Measurements from ENCODE around the gene MRPL54. TPM values are rescaled to one million over a fixed set of nuclear protein-coding genes. Genes with fewer than 3 reads are reported as not detected.

Gene MRPL54
- total RNA-seq, 1 donor from 2014 or later = 43.5 TPM

DNA sequence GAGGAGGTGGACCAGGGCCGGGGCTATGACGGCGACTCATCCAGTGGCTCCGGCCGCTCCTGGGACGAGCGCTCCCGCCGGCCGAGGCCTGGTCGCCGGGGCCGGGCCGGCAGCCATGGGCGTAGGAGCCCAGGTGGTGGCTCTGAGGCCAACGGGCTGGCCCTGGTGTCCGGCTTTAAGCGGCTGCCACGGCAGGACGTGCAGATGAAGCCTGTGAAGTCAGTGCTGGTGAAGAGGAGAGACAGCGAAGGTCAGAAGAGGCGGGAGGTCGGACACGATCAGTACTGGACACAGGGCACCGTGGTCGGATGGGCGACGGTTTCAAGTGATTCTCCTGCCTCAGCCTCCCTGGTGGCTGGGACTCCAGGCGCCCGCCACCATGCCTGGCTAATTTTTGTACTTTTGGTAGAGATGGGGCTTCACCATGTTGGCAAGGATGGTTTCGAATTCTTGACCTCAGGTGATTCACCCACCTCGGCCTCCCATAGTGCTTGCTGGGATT, 32.0 kb upstream of the MRPL54 start:
- Histone ChIP-seq H3K4me2 (ENCODE audit: low read length) (no peak overlapping the region), H3K4me3 (ENCODE audit: insufficient read depth, low read depth, low read length) (no peak overlapping the region), H3K79me2 (ENCODE audit: insufficient read depth, low read length) (no peaks in the 10 kb centered on the region), H4K20me1 (ENCODE audit: insufficient read depth, low read length) (no peaks in the 10 kb centered on the region), H2AFZ (ENCODE audit: low read depth, low read length) (no peak overlapping the region), H3K9me3 (ENCODE audit: insufficient read depth, low read depth, low read length) (no peaks in the 10 kb centered on the region), H3K9ac (ENCODE audit: low read length) (no peak overlapping the region), H3K4me1 (ENCODE audit: insufficient read depth, low read length) (no peaks in the 10 kb centered on the region), H3K27me3 (ENCODE audit: insufficient read depth, low read length) (no peaks in the 10 kb centered on the region), H3K27ac (ENCODE audit: low read depth, low read length) (no peak overlapping the region), H3K36me3 (ENCODE audit: insufficient read depth, low read length) (no peaks in the 10 kb centered on the region)
- H3K9me3 Mint-ChIP-seq (ENCODE audit: unreplicated experiment) = no peaks in the 10 kb centered on the region
- no peak overlapping the region for H3K4me3 Mint-ChIP-seq (ENCODE audit: unreplicated experiment)
- TF ChIP-seq, protein P1, sequence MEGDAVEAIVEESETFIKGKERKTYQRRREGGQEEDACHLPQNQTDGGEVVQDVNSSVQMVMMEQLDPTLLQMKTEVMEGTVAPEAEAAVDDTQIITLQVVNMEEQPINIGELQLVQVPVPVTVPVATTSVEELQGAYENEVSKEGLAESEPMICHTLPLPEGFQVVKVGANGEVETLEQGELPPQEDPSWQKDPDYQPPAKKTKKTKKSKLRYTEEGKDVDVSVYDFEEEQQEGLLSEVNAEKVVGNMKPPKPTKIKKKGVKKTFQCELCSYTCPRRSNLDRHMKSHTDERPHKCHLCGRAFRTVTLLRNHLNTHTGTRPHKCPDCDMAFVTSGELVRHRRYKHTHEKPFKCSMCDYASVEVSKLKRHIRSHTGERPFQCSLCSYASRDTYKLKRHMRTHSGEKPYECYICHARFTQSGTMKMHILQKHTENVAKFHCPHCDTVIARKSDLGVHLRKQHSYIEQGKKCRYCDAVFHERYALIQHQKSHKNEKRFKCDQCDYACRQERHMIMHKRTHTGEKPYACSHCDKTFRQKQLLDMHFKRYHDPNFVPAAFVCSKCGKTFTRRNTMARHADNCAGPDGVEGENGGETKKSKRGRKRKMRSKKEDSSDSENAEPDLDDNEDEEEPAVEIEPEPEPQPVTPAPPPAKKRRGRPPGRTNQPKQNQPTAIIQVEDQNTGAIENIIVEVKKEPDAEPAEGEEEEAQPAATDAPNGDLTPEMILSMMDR (IDR thresholded peaks at IDR 0.05; ENCODE audit: insufficient read depth, low read depth, low read length) = no peak
- no peak for TF ChIP-seq EZH2 (IDR thresholded peaks at IDR 0.05; ENCODE audit: insufficient read depth, low read length)
- FAIRE-seq = no peak
- DNase-seq (ENCODE audit: low read depth) = no peak
- H3K27ac Mint-ChIP-seq (ENCODE audit: unreplicated experiment) = no peak overlapping the region
- peaks cover 11% of the 10 kb centered on the region for H3K27me3 Mint-ChIP-seq (ENCODE audit: low read depth, unreplicated experiment)
- H3K4me1 Mint-ChIP-seq (ENCODE audit: low read depth, unreplicated experiment) = no peaks in the 10 kb centered on the region
- H3K36me3 Mint-ChIP-seq (ENCODE audit: low read depth, unreplicated experiment) = no peaks in the 10 kb centered on the region

DNA sequence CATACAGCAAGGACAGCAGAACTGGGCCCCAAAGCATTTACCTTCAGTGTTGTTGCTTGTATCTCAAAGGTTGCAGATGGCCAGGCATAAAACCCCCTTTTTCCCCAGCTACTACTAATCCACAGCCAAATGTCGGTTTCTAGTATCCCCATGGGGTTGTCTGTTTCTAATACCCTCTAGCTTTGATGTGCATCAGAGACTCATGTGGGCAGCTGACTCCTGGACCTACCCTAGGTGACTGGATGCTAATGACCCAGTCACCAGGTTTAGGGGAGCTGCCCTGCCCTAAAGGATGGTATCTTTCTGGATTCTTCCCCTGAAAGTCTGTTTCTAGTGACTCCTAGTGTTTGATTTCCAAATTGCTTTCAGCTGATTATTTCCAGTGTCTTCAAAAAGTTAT, 30.4 kb upstream of the MRPL54 start:
- no peaks in the 10 kb centered on the region for H3K27me3 ChIP-seq (ENCODE audit: insufficient read depth, low read length)
- no peak overlapping the region for H3K4me2 ChIP-seq (ENCODE audit: low read length)
- H4K20me1 ChIP-seq (ENCODE audit: insufficient read depth, low read length) = no peaks in the 10 kb centered on the region
- H3K9me3 ChIP-seq (ENCODE audit: insufficient read depth, low read depth, low read length) = no peaks in the 10 kb centered on the region
- no peak for TF ChIP-seq EZH2 (IDR thresholded peaks at IDR 0.05; ENCODE audit: insufficient read depth, low read length)
- TF ChIP-seq, protein P1 (IDR thresholded peaks at IDR 0.05; ENCODE audit: insufficient read depth, low read depth, low read length) = no peak
- DNase-seq (ENCODE audit: low read depth) = no peak
- no peaks in the 10 kb centered on the region for H3K79me2 ChIP-seq (ENCODE audit: insufficient read depth, low read length)
- no peaks in the 10 kb centered on the region for H3K9me3 Mint-ChIP-seq (ENCODE audit: unreplicated experiment)
- no peak overlapping the region for H3K27ac ChIP-seq (ENCODE audit: low read depth, low read length)
- no peaks in the 10 kb centered on the region for H3K4me1 Mint-ChIP-seq (ENCODE audit: low read depth, unreplicated experiment)
- H3K4me1 ChIP-seq (ENCODE audit: insufficient read depth, low read length) = no peaks in the 10 kb centered on the region
- H3K9ac ChIP-seq (ENCODE audit: low read length) = no peak overlapping the region
- no peak overlapping the region for H3K27ac Mint-ChIP-seq (ENCODE audit: unreplicated experiment)
- no peak for FAIRE-seq
- H3K4me3 ChIP-seq (ENCODE audit: insufficient read depth, low read depth, low read length) = no peak overlapping the region
- H2AFZ ChIP-seq (ENCODE audit: low read depth, low read length) = no peak overlapping the region
- H3K36me3 Mint-ChIP-seq (ENCODE audit: low read depth, unreplicated experiment) = no peaks in the 10 kb centered on the region
- no peak overlapping the region for H3K4me3 Mint-ChIP-seq (ENCODE audit: unreplicated experiment)
- peaks cover 13% of the 10 kb centered on the region for H3K27me3 Mint-ChIP-seq (ENCODE audit: low read depth, unreplicated experiment)
- no peaks in the 10 kb centered on the region for H3K36me3 ChIP-seq (ENCODE audit: insufficient read depth, low read length)

DNA sequence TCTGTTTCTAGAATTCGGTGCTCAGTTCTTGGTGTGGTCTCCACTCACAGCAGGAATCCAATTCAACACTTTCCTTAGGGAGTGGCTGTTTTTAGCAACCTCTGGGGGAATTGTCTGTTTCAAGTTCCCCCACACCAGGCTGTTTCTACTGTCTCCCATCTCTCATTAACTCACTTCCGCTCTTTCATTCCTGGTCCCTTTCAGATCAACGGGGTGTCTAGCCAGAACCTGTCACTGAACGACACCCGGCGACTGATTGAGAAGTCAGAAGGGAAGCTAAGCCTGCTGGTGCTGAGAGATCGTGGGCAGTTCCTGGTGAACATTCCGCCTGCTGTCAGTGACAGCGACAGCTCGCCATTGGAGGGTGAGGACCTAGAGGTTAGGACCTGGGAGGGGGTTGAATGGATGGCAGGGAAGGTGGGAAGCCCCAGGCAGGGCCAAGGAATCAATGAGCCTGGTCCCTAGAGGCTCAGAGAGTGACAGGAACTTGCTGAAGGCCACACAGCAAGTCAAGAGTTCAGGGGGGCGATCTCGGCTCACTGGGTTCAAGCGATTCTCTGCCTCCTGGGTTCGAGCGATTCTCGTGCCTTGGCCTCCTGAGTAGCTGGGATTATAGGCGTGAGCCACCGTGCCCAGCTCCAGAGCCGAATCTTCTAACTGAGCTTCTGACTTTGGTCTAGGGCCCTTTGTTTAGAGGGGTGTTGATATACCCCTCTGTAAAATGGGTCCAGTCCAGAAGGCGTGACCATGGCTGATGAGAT, 28.8 kb upstream of the MRPL54 start:
- DNase-seq (ENCODE audit: low read depth) (no peak), FAIRE-seq (no peak)
- no peaks in the 10 kb centered on the region for H3K36me3 Mint-ChIP-seq (ENCODE audit: low read depth, unreplicated experiment)
- Histone ChIP-seq H3K27me3 (ENCODE audit: insufficient read depth, low read length) (no peaks in the 10 kb centered on the region), H3K4me3 (ENCODE audit: insufficient read depth, low read depth, low read length) (no peak overlapping the region), H3K27ac (ENCODE audit: low read depth, low read length) (no peak overlapping the region), H3K9me3 (ENCODE audit: insufficient read depth, low read depth, low read length) (no peaks in the 10 kb centered on the region), H3K4me2 (ENCODE audit: low read length) (no peak overlapping the region), H3K9ac (ENCODE audit: low read length) (no peak overlapping the region), H3K36me3 (ENCODE audit: insufficient read depth, low read length) (no peaks in the 10 kb centered on the region), H3K79me2 (ENCODE audit: insufficient read depth, low read length) (no peaks in the 10 kb centered on the region), H4K20me1 (ENCODE audit: insufficient read depth, low read length) (no peaks in the 10 kb centered on the region), H2AFZ (ENCODE audit: low read depth, low read length) (no peak overlapping the region), H3K4me1 (ENCODE audit: insufficient read depth, low read length) (no peaks in the 10 kb centered on the region)
- no peaks in the 10 kb centered on the region for H3K4me1 Mint-ChIP-seq (ENCODE audit: low read depth, unreplicated experiment)
- TF ChIP-seq, protein P1 (IDR thresholded peaks at IDR 0.05; ENCODE audit: insufficient read depth, low read depth, low read length) = no peak
- no peak for TF ChIP-seq EZH2 (IDR thresholded peaks at IDR 0.05; ENCODE audit: insufficient read depth, low read length)
- no peak overlapping the region for H3K27ac Mint-ChIP-seq (ENCODE audit: unreplicated experiment)
- peaks cover 15% of the 10 kb centered on the region for H3K27me3 Mint-ChIP-seq (ENCODE audit: low read depth, unreplicated experiment)
- no peak overlapping the region for H3K4me3 Mint-ChIP-seq (ENCODE audit: unreplicated experiment)
- no peaks in the 10 kb centered on the region for H3K9me3 Mint-ChIP-seq (ENCODE audit: unreplicated experiment)
